NCI-H2107 treated with DMSO at 0.1 percent for 48 hours (cell line): Measurements from ENCODE around the gene OGFOD3.
"Not testable (repeated sequence)": the region's sequence is repeated elsewhere in the genome, so short reads cannot be mapped to it uniquely, and the experiment has no call there.

ENCODE experiments used
- DNase-seq: peaks from one replicate; lab custom pipeline; 2025; ENCODE audit not compliant: unreplicated experiment; lab: John Stamatoyannopoulos, UW

OGFOD3 gene

GRCh38 chr17:82375359-82376041 lies 42.9 kb downstream of the OGFOD3 start:
- no peak for DNase-seq

- no peak for DNase-seq
Observed at GRCh38 chr17:82374626-82375331, 43.6 kb downstream of the OGFOD3 start.

GRCh38 chr17:82373731-82374625 lies 44.4 kb downstream of the OGFOD3 start:
- DNase-seq, result no peak

GRCh38 chr17:82373072-82373452 lies 45.3 kb downstream of the OGFOD3 start:
- DNase-seq, result not testable (repeated sequence)

GRCh38 chr17:82372249-82373071 lies 45.9 kb downstream of the OGFOD3 start:
- DNase-seq, result no peak

GRCh38 chr17:82371333-82372248 lies 46.8 kb downstream of the OGFOD3 start, which contains the start of gene UTS2R:
Gene UTS2R (plus strand): TSS chr17:82371765. CDS start chr17:82374325, 2,560 bp downstream.
- no peak for DNase-seq

- DNase-seq, result no peak
Observed at GRCh38 chr17:82370471-82371332, 47.7 kb downstream of the OGFOD3 start.

GRCh38 chr17:82369211-82369610 lies 49.2 kb downstream of the OGFOD3 start:
- no peak for DNase-seq

- no peak for DNase-seq
Observed at GRCh38 chr17:82367724-82368524, 50.5 kb downstream of the OGFOD3 start.

- DNase-seq, result peak; percentile 94
Observed at GRCh38 chr17:82366749-82367148, 51.6 kb downstream of the OGFOD3 start.

GRCh38 chr17:82365606-82366295 lies 52.6 kb downstream of the OGFOD3 start:
- no peak for DNase-seq

- no peak for DNase-seq
Observed at GRCh38 chr17:82361885-82362633, 56.3 kb downstream of the OGFOD3 start.

GRCh38 chr17:82359451-82360074 lies 58.8 kb downstream of the OGFOD3 start:
- not testable (repeated sequence) for DNase-seq

- DNase-seq, result no peak
Observed at GRCh38 chr17:82358465-82359350, 59.7 kb downstream of the OGFOD3 start, which contains the start of gene TEX19. Gene TEX19 (plus strand): TSS chr17:82359247. CDS start chr17:82362151, 2,904 bp downstream.

- no peak for DNase-seq
Observed at GRCh38 chr17:82357394-82357793, 61.0 kb downstream of the OGFOD3 start.
